Mesothelial cell of epicardium (in vitro differentiated cells): ENCODE results near the gene HLA-DRA. TPM values are rescaled to one million over a fixed set of nuclear protein-coding genes. Genes with fewer than 3 reads are reported as not detected.
"Not testable (repeated sequence)": the region's sequence is repeated elsewhere in the genome, so short reads cannot be mapped to it uniquely, and the experiment has no call there.

ENCODE experiments used
- DNase-seq, 2 experiments: peaks; one replicate each; pipeline ENCODE4 v3.0.0; 2021; ENCODE audit warnings: low spot score in 2 of 2; ENCODE audit not compliant: unreplicated experiment in 2 of 2
- H3K27ac Mint-ChIP-seq: 2 replicates; pipeline ENCODE4 v1.8.0; 2021; ENCODE audit warnings: mixed read lengths
- H3K27me3 Mint-ChIP-seq: 2 replicates; pipeline ENCODE4 v1.8.0; 2021; ENCODE audit warnings: low read depth, mixed read lengths
- H3K36me3 Mint-ChIP-seq: 2 replicates; pipeline ENCODE4 v1.8.0; 2021; ENCODE audit warnings: mixed read lengths
- H3K4me1 Mint-ChIP-seq: 2 replicates; pipeline ENCODE4 v1.8.0; 2021; ENCODE audit warnings: mixed read lengths
- H3K4me3 Mint-ChIP-seq: 2 replicates; pipeline ENCODE4 v1.8.0; 2021; ENCODE audit warnings: mild to moderate bottlenecking, moderate library complexity, mixed read lengths
- H3K9me3 Mint-ChIP-seq: 2 replicates; pipeline ENCODE4 v1.8.0; 2021; ENCODE audit warnings: mixed read lengths
- CTCF ChIP-seq: fragments of 200-600 bp; sonication (generic); IDR thresholded peaks from one replicate; pipeline ENCODE4 v1.5.0; 2021; ENCODE audit warnings: antibody characterized with exemption; ENCODE audit not compliant: unreplicated experiment
- total RNA-seq: library from RNA; stranded (reverse); gene quantifications from 3 replicates; pipeline ENCODE4 v1.2.1, GENCODE V29; 2021

The HLA-DRA gene
- total RNA-seq, 1 donor from 2014 or later = not detected

GRCh38 chr6:32431142-32431541 lies 8.5 kb upstream of the HLA-DRA start:
- no peaks in the 10 kb centered on the region for H3K4me1 Mint-ChIP-seq
- peaks cover 27% of the 10 kb centered on the region for H3K27me3 Mint-ChIP-seq
- no peak for TF ChIP-seq CTCF
- H3K4me3 Mint-ChIP-seq = no peak overlapping the region
- H3K36me3 Mint-ChIP-seq = no peaks in the 10 kb centered on the region
- H3K27ac Mint-ChIP-seq = no peak overlapping the region
- H3K9me3 Mint-ChIP-seq = no peaks in the 10 kb centered on the region
- no peak for DNase-seq

GRCh38 chr6:32432050-32432450 lies 7.6 kb upstream of the HLA-DRA start:
- H3K27ac Mint-ChIP-seq = no peak overlapping the region
- H3K27me3 Mint-ChIP-seq = peaks cover 31% of the 10 kb centered on the region
- no peaks in the 10 kb centered on the region for H3K4me1 Mint-ChIP-seq
- no peaks in the 10 kb centered on the region for H3K9me3 Mint-ChIP-seq
- H3K4me3 Mint-ChIP-seq = no peak overlapping the region
- no peak for DNase-seq
- TF ChIP-seq CTCF = peak; percentile 76
- no peaks in the 10 kb centered on the region for H3K36me3 Mint-ChIP-seq

- not testable (repeated sequence) for H3K9me3 Mint-ChIP-seq, H3K4me1 Mint-ChIP-seq, H3K27ac Mint-ChIP-seq, H3K4me3 Mint-ChIP-seq, H3K36me3 Mint-ChIP-seq, DNase-seq
- peaks cover 31% of the 10 kb centered on the region for H3K27me3 Mint-ChIP-seq
Observed at GRCh38 chr6:32433950-32434349, 5.7 kb upstream of the HLA-DRA start.

- Mint-ChIP-seq H3K27me3 (peaks cover 27% of the 10 kb centered on the region), H3K9me3 (no peaks in the 10 kb centered on the region), H3K4me1 (no peaks in the 10 kb centered on the region), H3K27ac (no peak overlapping the region), H3K4me3 (no peak overlapping the region), H3K36me3 (no peaks in the 10 kb centered on the region)
- TF ChIP-seq CTCF = no peak
- no peak for DNase-seq
Observed at GRCh38 chr6:32436186-32436585, 3.5 kb upstream of the HLA-DRA start.

GRCh38 chr6:32436995-32437836 lies 2.5 kb upstream of the HLA-DRA start:
- Mint-ChIP-seq H3K27ac (no peak overlapping the region), H3K9me3 (no peaks in the 10 kb centered on the region), H3K4me3 (no peak overlapping the region), H3K4me1 (no peaks in the 10 kb centered on the region), H3K27me3 (peaks cover 29% of the 10 kb centered on the region), H3K36me3 (no peaks in the 10 kb centered on the region)
- DNase-seq = no peak
- no peak for TF ChIP-seq CTCF

GRCh38 chr6:32439139-32439538 lies 548 bp upstream of the HLA-DRA start:
- Mint-ChIP-seq H3K9me3 (no peaks in the 10 kb centered on the region), H3K4me1 (no peaks in the 10 kb centered on the region), H3K27ac (no peak overlapping the region), H3K36me3 (no peaks in the 10 kb centered on the region), H3K27me3 (peaks cover 27% of the 10 kb centered on the region), H3K4me3 (no peak overlapping the region)
- TF ChIP-seq CTCF = no peak
- DNase-seq = no peak
